ENCODE measurements around the gene CHRFAM7A. TPM values are rescaled to one million over a fixed set of nuclear protein-coding genes. Genes with fewer than 3 reads are reported as not detected.
A peak's percentile ranks its signal among the peaks of the same experiment; 100 is the strongest.
"Not testable (repeated sequence)": the region's sequence is repeated elsewhere in the genome, so short reads cannot be mapped to it uniquely, and the experiment has no call there.

Gene CHRFAM7A
- 10 to 100 TPM; 11.7 to 32.5 (median 18.3) TPM for total RNA-seq
- 3.2 TPM for total RNA-seq (2013)

- H3K4me3 Mint-ChIP-seq; H3K9me3 Mint-ChIP-seq; intact Hi-C loops (cut with micrococcal nuclease); H3K4me1 Mint-ChIP-seq; H3K4me3 ChIP-seq (ENCODE audit: low read length); H3K27ac Mint-ChIP-seq; H3K27ac ChIP-seq (ENCODE audit: low read length); H3K36me3 Mint-ChIP-seq; DNase-seq; H3K36me3 ChIP-seq (ENCODE audit: control insufficient read depth, insufficient read depth, low read length); H3K27me3 Mint-ChIP-seq (ENCODE audit: low read depth in 2 of 2); H3K27me3 ChIP-seq (ENCODE audit: control insufficient read depth, insufficient read depth, low read length); H3K9me3 ChIP-seq (ENCODE audit: control insufficient read depth, insufficient read depth, low read length); H3K4me1 ChIP-seq (ENCODE audit: control insufficient read depth, insufficient read depth, low read length): not testable (repeated sequence)
- ATAC-seq, result peak; percentile 75 to 83 (median 77)
- WGBS (ENCODE audit: insufficient coverage), result no CpG with 5 or more reads among the region's 74 CpGs
These were observed at the start of gene CHRFAM7A for GRCh38 chr15:30392766-30393663. Gene CHRFAM7A, minus strand, starts transcription at chr15:30393540. Its CDS starts 10,189 bp downstream, at chr15:30383351.

GRCh38 chr15:30438348-30438747 is 45.0 kb upstream of the CHRFAM7A start:
- H3K4me3 ChIP-seq (ENCODE audit: low read length); H3K27ac ChIP-seq (ENCODE audit: low read length); H3K36me3 ChIP-seq (ENCODE audit: control insufficient read depth, insufficient read depth, low read length); H3K4me1 ChIP-seq (ENCODE audit: control insufficient read depth, insufficient read depth, low read length); H3K27me3 ChIP-seq (ENCODE audit: control insufficient read depth, insufficient read depth, low read length); intact Hi-C loops (cut with micrococcal nuclease); H3K36me3 Mint-ChIP-seq; H3K9me3 Mint-ChIP-seq; ATAC-seq; H3K4me1 Mint-ChIP-seq; H3K9me3 ChIP-seq (ENCODE audit: control insufficient read depth, insufficient read depth, low read length); H3K4me3 Mint-ChIP-seq; DNase-seq; H3K27me3 Mint-ChIP-seq (ENCODE audit: low read depth in 2 of 2); H3K27ac Mint-ChIP-seq: not testable (repeated sequence)
- no CpG with 5 or more reads among the region's 3 CpGs for WGBS (ENCODE audit: insufficient coverage)

GRCh38 chr15:30435878-30436277 is 42.5 kb upstream of the CHRFAM7A start:
- DNase-seq; H3K4me1 ChIP-seq (ENCODE audit: control insufficient read depth, insufficient read depth, low read length); H3K27ac ChIP-seq (ENCODE audit: low read length); intact Hi-C loops (cut with micrococcal nuclease); H3K27me3 Mint-ChIP-seq (ENCODE audit: low read depth in 2 of 2); H3K36me3 ChIP-seq (ENCODE audit: control insufficient read depth, insufficient read depth, low read length); H3K36me3 Mint-ChIP-seq; H3K4me3 Mint-ChIP-seq; H3K4me1 Mint-ChIP-seq; H3K9me3 ChIP-seq (ENCODE audit: control insufficient read depth, insufficient read depth, low read length); H3K9me3 Mint-ChIP-seq; H3K27ac Mint-ChIP-seq; H3K4me3 ChIP-seq (ENCODE audit: low read length); H3K27me3 ChIP-seq (ENCODE audit: control insufficient read depth, insufficient read depth, low read length); ATAC-seq: not testable (repeated sequence)
- WGBS (ENCODE audit: insufficient coverage), result 93% methylated on average over 3 of the region's 5 CpGs

- H3K4me1 Mint-ChIP-seq; H3K4me3 ChIP-seq (ENCODE audit: low read length); intact Hi-C loops (cut with micrococcal nuclease); H3K27ac Mint-ChIP-seq; H3K36me3 ChIP-seq (ENCODE audit: control insufficient read depth, insufficient read depth, low read length); H3K27me3 Mint-ChIP-seq (ENCODE audit: low read depth in 2 of 2); H3K9me3 Mint-ChIP-seq; H3K4me1 ChIP-seq (ENCODE audit: control insufficient read depth, insufficient read depth, low read length); DNase-seq; ATAC-seq; H3K36me3 Mint-ChIP-seq; H3K9me3 ChIP-seq (ENCODE audit: control insufficient read depth, insufficient read depth, low read length); H3K27me3 ChIP-seq (ENCODE audit: control insufficient read depth, insufficient read depth, low read length): not testable (repeated sequence)
- H3K4me3 Mint-ChIP-seq, result peak overlapping the region; percentile 28
- 16% methylated on average over 4 of the region's 6 CpGs for WGBS (ENCODE audit: insufficient coverage)
- peak overlapping the region; percentile 35 for H3K27ac ChIP-seq (ENCODE audit: low read length)
These were observed 27.4 kb upstream of the CHRFAM7A start for GRCh38 chr15:30420723-30421122.

GRCh38 chr15:30414160-30414559 is 20.8 kb upstream of the CHRFAM7A start, which contains the start of gene GOLGA8R:
Gene GOLGA8R, minus strand, starts transcription at chr15:30414260. Its CDS starts 98 bp downstream, at chr15:30414162.
- H3K4me1 ChIP-seq (ENCODE audit: control insufficient read depth, insufficient read depth, low read length); H3K27ac ChIP-seq (ENCODE audit: low read length); H3K4me3 ChIP-seq (ENCODE audit: low read length); DNase-seq; ATAC-seq; H3K4me1 Mint-ChIP-seq; H3K9me3 ChIP-seq (ENCODE audit: control insufficient read depth, insufficient read depth, low read length); H3K27ac Mint-ChIP-seq; H3K4me3 Mint-ChIP-seq; H3K27me3 ChIP-seq (ENCODE audit: control insufficient read depth, insufficient read depth, low read length); intact Hi-C loops (cut with micrococcal nuclease); H3K27me3 Mint-ChIP-seq (ENCODE audit: low read depth in 2 of 2); H3K9me3 Mint-ChIP-seq; H3K36me3 ChIP-seq (ENCODE audit: control insufficient read depth, insufficient read depth, low read length); H3K36me3 Mint-ChIP-seq: not testable (repeated sequence)
- no CpG with 5 or more reads among the region's 7 CpGs for WGBS (ENCODE audit: insufficient coverage)

DNA sequence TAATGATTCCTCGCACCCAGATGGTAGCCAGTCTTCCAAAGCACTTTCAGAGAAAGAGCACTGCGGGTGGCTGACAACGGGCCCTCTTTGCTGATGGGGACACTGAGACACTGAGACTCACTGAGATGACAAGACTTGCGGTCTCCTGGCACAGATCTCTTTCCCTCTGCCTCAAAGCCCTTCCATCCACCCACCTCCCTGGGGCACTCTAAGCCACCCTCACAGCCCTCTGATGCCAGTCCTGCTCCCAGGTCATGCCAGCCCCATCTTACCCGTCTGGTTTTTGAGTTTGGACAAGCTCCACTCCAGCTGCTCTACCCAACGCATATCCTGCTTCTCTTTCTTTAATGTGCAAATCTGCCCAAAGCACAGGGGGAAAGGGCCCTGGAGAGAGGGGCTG is 14.3 kb upstream of the CHRFAM7A start:
- H3K4me1 ChIP-seq (ENCODE audit: control insufficient read depth, insufficient read depth, low read length); H3K36me3 ChIP-seq (ENCODE audit: control insufficient read depth, insufficient read depth, low read length); intact Hi-C loops (cut with micrococcal nuclease); H3K27me3 Mint-ChIP-seq (ENCODE audit: low read depth in 2 of 2); H3K27me3 ChIP-seq (ENCODE audit: control insufficient read depth, insufficient read depth, low read length); H3K36me3 Mint-ChIP-seq; ATAC-seq; DNase-seq; H3K9me3 ChIP-seq (ENCODE audit: control insufficient read depth, insufficient read depth, low read length); H3K27ac ChIP-seq (ENCODE audit: low read length); H3K4me3 Mint-ChIP-seq; H3K27ac Mint-ChIP-seq; H3K4me1 Mint-ChIP-seq; H3K4me3 ChIP-seq (ENCODE audit: low read length); H3K9me3 Mint-ChIP-seq: not testable (repeated sequence)
- 89% methylated on average over 5 of the region's 6 CpGs for WGBS (ENCODE audit: insufficient coverage)
